Measurements from ENCODE around the gene MIEF2.

The MIEF2 gene

DNA sequence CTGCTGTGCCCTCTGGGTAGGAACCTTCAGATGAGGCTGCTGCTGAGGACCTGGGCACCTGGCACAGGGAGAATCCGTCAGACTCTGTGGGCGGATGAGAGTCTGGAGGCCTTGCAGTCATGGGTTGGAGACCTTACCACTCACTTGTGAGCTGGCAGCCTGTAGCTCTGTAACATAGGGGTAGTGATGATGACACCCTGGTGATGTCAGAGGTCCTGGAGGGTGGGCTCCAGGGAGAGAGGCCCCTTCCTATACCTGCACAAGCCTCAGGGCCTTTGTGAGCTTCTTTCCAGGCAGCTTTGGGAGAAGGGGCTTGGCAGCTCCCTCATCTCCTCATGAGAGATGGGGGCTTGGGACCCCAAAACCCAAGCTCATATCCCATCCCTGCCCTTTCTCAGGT, 1.6 kb downstream of the MIEF2 start:
- TF ChIP-seq CTCF (IDR thresholded peaks at IDR 0.05; ENCODE audit: low read depth, low read length): no peak

GRCh38 chr17:18262641-18263040, 2.2 kb downstream of the MIEF2 start:
- H3K4me3 ChIP-seq (ENCODE audit: low read depth, low read length): no peak overlapping the region
- no peaks in the 10 kb centered on the region for H3K27me3 ChIP-seq (ENCODE audit: insufficient read depth, low read depth, severe bottlenecking)
- no peak for TF ChIP-seq CTCF (IDR thresholded peaks at IDR 0.05; ENCODE audit: low read depth, low read length)
- H3K9me3 ChIP-seq (ENCODE audit: severe bottlenecking): no peaks in the 10 kb centered on the region
- no peak for DNase-seq
- H3K27ac ChIP-seq: no peak overlapping the region
- H3K36me3 ChIP-seq: peaks cover 22% of the 10 kb centered on the region

More for the DNA sequence above, 1.6 kb downstream of the MIEF2 start:
- no peak overlapping the region for H3K4me3 ChIP-seq (ENCODE audit: low read depth, low read length)
- no peak overlapping the region for H3K27ac ChIP-seq
- no peak for DNase-seq
- H3K27me3 ChIP-seq (ENCODE audit: insufficient read depth, low read depth, severe bottlenecking): no peaks in the 10 kb centered on the region
- no peaks in the 10 kb centered on the region for H3K9me3 ChIP-seq (ENCODE audit: severe bottlenecking)
- peaks cover 22% of the 10 kb centered on the region for H3K36me3 ChIP-seq

- no peaks in the 10 kb centered on the region for H3K27me3 ChIP-seq (ENCODE audit: insufficient read depth, low read depth, severe bottlenecking)
- no peak overlapping the region for H3K27ac ChIP-seq
- no peak for DNase-seq
- no peaks in the 10 kb centered on the region for H3K9me3 ChIP-seq (ENCODE audit: severe bottlenecking)
- H3K4me3 ChIP-seq (ENCODE audit: low read depth, low read length): no peak overlapping the region
- peaks cover 22% of the 10 kb centered on the region for H3K36me3 ChIP-seq
- no peak for TF ChIP-seq CTCF (IDR thresholded peaks at IDR 0.05; ENCODE audit: low read depth, low read length)
Observed at GRCh38 chr17:18263885-18264682, 3.6 kb downstream of the MIEF2 start.

DNA sequence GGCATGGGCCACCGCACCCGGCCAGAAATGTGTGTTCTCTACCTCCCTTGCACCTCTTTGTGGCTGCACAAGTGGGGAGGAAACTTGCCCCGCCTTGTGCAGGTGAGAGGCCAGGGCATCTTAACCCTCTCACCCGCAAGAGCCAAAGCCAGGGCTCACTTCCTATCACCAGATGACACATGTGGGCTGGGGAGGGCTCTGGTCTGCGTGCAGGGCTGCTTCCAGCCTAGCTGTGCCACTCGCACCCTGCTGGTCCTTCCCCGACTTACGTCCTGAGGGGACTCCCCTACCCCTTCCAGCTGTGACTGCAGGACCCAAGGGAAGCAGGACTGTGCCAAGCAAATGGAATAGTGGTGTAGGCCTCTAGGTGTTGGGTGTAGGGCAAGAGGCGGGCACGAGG, 6.9 kb downstream of the MIEF2 start:
- Histone ChIP-seq H3K9me3 (ENCODE audit: severe bottlenecking) (no peaks in the 10 kb centered on the region), H3K27ac (no peak overlapping the region), H3K4me3 (ENCODE audit: low read depth, low read length) (no peak overlapping the region), H3K27me3 (ENCODE audit: insufficient read depth, low read depth, severe bottlenecking) (no peaks in the 10 kb centered on the region), H3K36me3 (peaks cover 47% of the 10 kb centered on the region)
- no peak for TF ChIP-seq CTCF (IDR thresholded peaks at IDR 0.05; ENCODE audit: low read depth, low read length)
- no peak for DNase-seq

DNA sequence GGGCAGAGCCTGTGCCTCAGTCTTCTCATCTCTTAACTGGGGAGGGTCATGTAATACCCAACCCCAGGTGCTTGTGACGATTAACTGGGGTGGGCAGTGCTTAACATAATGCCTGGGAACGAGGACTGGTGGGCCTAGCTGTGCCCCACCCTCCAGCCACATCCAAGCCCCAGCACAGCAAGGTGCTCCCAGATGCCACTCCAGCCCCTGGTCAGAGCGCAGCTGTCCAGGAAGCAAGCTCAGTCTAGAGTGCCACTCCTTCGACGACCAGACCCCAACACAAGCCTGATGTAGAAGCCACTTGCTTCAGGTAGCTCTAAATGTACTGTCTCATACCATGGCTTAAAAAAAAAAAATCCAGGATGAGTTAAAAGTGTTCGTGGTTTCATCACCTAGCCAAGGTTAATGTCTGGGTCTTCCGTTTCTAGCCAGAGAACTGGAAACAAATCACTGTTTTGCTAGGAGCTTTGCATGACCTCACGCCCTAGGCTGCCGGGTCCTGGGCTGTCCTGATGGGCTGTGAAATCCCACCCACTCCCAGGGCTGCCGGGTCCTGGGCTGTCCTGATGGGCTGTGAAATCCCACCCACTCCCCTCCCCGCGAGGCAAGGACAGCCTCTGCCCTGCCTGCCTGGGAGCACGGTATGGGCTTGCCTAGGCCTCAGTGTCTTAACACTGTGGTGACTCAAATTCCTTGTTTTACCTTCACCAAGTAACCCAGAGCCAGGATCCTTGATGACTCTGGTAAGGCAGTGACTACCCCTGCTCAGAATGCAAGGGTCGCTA, 7.7 kb downstream of the MIEF2 start:
- TF ChIP-seq CTCF (IDR thresholded peaks at IDR 0.05; ENCODE audit: low read depth, low read length): no peak
- H3K27me3 ChIP-seq (ENCODE audit: insufficient read depth, low read depth, severe bottlenecking): no peaks in the 10 kb centered on the region
- no peak overlapping the region for H3K27ac ChIP-seq
- DNase-seq: no peak
- H3K9me3 ChIP-seq (ENCODE audit: severe bottlenecking): no peaks in the 10 kb centered on the region
- H3K36me3 ChIP-seq: peaks cover 54% of the 10 kb centered on the region
- H3K4me3 ChIP-seq (ENCODE audit: low read depth, low read length): no peak overlapping the region

All from WERI-Rb-1 (cell line).